Caco-2 (cell line): ENCODE results near the gene ORMDL3. TPM values are rescaled to one million over a fixed set of nuclear protein-coding genes. Genes with fewer than 3 reads are reported as not detected.

Experiments
- BruUV-seq: library from RNA; stranded (reverse); fragments of 400-500 nt; replicated peaks from 2 replicates; lab custom pipeline; 2021; lab: Mats Ljungman, UMichigan
- CTCF ChIA-PET: fragments of 300-600 bp; sonication (Branson Sonifier 250); formaldehyde crosslinking; loops from one replicate; lab custom pipeline; 2022; ENCODE audit warnings: antibody characterized with exemption; lab: Charles Lee
- POLR2A ChIA-PET: fragments of 300-600 bp; sonication (Branson Sonifier 250); formaldehyde crosslinking; loops from one replicate; lab custom pipeline; 2022; ENCODE audit warnings: antibody characterized with exemption; lab: Charles Lee
- DNase-seq, 2 experiments: peaks; one replicate each; pipeline versions ENCODE4 v3.0.0 to v3.0.0-alpha.2; 2020 to 2022
- H3K27me3 ChIP-seq: replicated peaks from 2 replicates; pipeline ENCODE4 v1.6.0; 2011; ENCODE audit warnings: low read length; ENCODE audit not compliant: control insufficient read depth, insufficient read depth
- H3K36me3 ChIP-seq: 2 replicates; pipeline ENCODE4 v1.5.1; 2011; ENCODE audit warnings: low read length; ENCODE audit not compliant: control insufficient read depth, insufficient read depth
- H3K4me1 ChIP-seq: fragments of 250-450 bp; sonication (Bioruptor Pico); 2 replicates; pipeline ENCODE4 v1.5.1; 2020; ENCODE audit warnings: mild to moderate bottlenecking
- H3K4me3 ChIP-seq: 2 replicates; pipeline ENCODE4 v1.5.1; 2011; ENCODE audit warnings: low read depth, mild to moderate bottlenecking, control low read depth, low read length
- H3K9me3 ChIP-seq: fragments of 250-450 bp; sonication (Bioruptor Pico); 2 replicates; pipeline ENCODE4 v1.5.1; 2020; ENCODE audit warnings: mild to moderate bottlenecking, moderate library complexity
- H3K27ac Mint-ChIP-seq: one replicate; pipeline ENCODE4 v1.8.0; 2022; ENCODE audit warnings: mixed read lengths; ENCODE audit not compliant: unreplicated experiment
- H3K27me3 Mint-ChIP-seq: one replicate; pipeline ENCODE4 v1.8.0; 2022; ENCODE audit warnings: mixed read lengths; ENCODE audit not compliant: insufficient read depth, unreplicated experiment
- H3K36me3 Mint-ChIP-seq: one replicate; pipeline ENCODE4 v1.8.0; 2022; ENCODE audit warnings: mild to moderate bottlenecking, mixed read lengths; ENCODE audit not compliant: insufficient read depth, unreplicated experiment
- H3K4me1 Mint-ChIP-seq: one replicate; pipeline ENCODE4 v1.8.0; 2022; ENCODE audit warnings: low read depth, mixed read lengths; ENCODE audit not compliant: unreplicated experiment
- H3K4me3 Mint-ChIP-seq: one replicate; pipeline ENCODE4 v1.8.0; 2022; ENCODE audit warnings: mild to moderate bottlenecking, moderate library complexity, mixed read lengths; ENCODE audit not compliant: unreplicated experiment
- H3K9me3 Mint-ChIP-seq: one replicate; pipeline ENCODE4 v1.8.0; 2022; ENCODE audit warnings: mixed read lengths; ENCODE audit not compliant: unreplicated experiment
- intact Hi-C: fragments of 100-400 bp; cut with micrococcal nuclease; formaldehyde crosslinking; loops from one replicate; pipeline ENCODE4 v1.10.0; 2022; ENCODE audit not compliant: unreplicated experiment
- total RNA-seq: library from RNA; stranded (reverse); gene quantifications from 2 replicates; pipeline ENCODE4 v1.2.3, GENCODE V29; 2022
- TF ChIP-seq, protein P1 (sequence below), 2 experiments: fragments of 200-600 bp in 1 of 2; IDR thresholded peaks; 1 replicate in 1 of 2; 2 replicates in 1 of 2; pipeline versions ENCODE4 v1.5.1 to v1.8.0; 2011 to 2022; ENCODE audit warnings: antibody characterized with exemption in 1 of 2, control low read depth in 1 of 2, inconsistent platforms in 1 of 2, low read depth in 1 of 2, low read length in 1 of 2, mild to moderate bottlenecking in 1 of 2, moderate library complexity in 1 of 2; ENCODE audit not compliant: insufficient read depth in 1 of 2, severe bottlenecking in 1 of 2, unreplicated experiment in 1 of 2

Gene ORMDL3
- total RNA-seq, 1 experiment from 2014 or later, result 75.2 TPM

DNA sequence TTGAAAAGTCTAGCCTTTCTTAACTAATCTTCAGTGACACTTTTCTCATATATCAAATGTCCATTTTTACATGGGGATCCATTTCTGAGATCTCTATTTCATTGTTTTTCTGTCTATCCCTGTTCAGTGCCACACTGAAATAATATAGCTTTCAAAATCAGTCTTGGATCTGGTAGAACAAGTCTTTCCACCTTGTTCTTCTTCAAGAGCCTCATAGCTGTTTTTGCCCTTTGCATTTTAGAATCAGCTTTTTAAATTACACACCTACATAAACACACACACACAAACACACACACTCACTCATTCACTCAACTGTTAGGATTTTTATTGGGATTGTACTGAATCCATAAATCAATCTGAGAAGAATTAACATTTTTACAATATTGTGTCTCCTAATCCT lies 28.2 kb downstream of the ORMDL3 start:
- TF ChIP-seq, protein P1, sequence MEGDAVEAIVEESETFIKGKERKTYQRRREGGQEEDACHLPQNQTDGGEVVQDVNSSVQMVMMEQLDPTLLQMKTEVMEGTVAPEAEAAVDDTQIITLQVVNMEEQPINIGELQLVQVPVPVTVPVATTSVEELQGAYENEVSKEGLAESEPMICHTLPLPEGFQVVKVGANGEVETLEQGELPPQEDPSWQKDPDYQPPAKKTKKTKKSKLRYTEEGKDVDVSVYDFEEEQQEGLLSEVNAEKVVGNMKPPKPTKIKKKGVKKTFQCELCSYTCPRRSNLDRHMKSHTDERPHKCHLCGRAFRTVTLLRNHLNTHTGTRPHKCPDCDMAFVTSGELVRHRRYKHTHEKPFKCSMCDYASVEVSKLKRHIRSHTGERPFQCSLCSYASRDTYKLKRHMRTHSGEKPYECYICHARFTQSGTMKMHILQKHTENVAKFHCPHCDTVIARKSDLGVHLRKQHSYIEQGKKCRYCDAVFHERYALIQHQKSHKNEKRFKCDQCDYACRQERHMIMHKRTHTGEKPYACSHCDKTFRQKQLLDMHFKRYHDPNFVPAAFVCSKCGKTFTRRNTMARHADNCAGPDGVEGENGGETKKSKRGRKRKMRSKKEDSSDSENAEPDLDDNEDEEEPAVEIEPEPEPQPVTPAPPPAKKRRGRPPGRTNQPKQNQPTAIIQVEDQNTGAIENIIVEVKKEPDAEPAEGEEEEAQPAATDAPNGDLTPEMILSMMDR (IDR thresholded peaks at IDR 0.05; ENCODE audit: insufficient read depth in 1 of 2, low read depth in 1 of 2, low read length in 1 of 2, severe bottlenecking in 1 of 2, unreplicated experiment in 1 of 2), result no peak
- Mint-ChIP-seq H3K27ac (no peak overlapping the region), H3K4me3 (no peak overlapping the region), H3K9me3 (no peaks in the 10 kb centered on the region), H3K36me3 (no peaks in the 10 kb centered on the region), H3K4me1 (peaks cover 1% of the 10 kb centered on the region), H3K27me3 (no peaks in the 10 kb centered on the region)
- intact Hi-C loops, result no loop called here
- Histone ChIP-seq H3K27me3 (no peaks in the 10 kb centered on the region), H3K4me3 (no peak overlapping the region), H3K36me3 (no peaks in the 10 kb centered on the region), H3K4me1 (no peaks in the 10 kb centered on the region), H3K9me3 (no peaks in the 10 kb centered on the region)
- DNase-seq, result no peak
- CTCF ChIA-PET, result no interaction called here
- POLR2A ChIA-PET, result no interaction called here
- no TSS peak for BruUV-seq

DNA sequence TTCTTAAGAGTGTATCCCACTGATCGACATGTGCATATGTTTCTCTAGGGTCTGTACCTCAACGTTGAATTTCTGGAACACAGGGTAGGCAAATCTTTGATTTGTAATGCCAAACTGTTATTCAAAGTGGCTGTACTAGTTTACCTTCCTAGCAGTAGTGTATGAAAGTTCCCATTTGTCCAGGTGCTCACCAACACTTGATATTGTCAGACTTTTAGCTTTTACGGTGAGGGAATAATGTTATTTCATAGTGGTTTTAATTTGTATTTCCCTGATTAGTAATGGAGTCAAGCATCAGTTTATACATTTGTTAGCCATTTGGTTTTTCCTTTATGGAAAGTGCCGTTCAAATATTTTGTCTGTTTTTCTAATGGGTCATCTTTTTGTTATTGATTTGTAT lies 29.3 kb downstream of the ORMDL3 start:
- H3K27me3 Mint-ChIP-seq, result no peaks in the 10 kb centered on the region
- Histone ChIP-seq H3K4me1 (no peaks in the 10 kb centered on the region), H3K9me3 (no peaks in the 10 kb centered on the region), H3K27me3 (no peaks in the 10 kb centered on the region), H3K36me3 (no peaks in the 10 kb centered on the region), H3K4me3 (no peak overlapping the region)
- BruUV-seq, result no TSS peak
- no peak overlapping the region for H3K4me3 Mint-ChIP-seq
- no peaks in the 10 kb centered on the region for H3K4me1 Mint-ChIP-seq
- H3K9me3 Mint-ChIP-seq, result no peaks in the 10 kb centered on the region
- no peaks in the 10 kb centered on the region for H3K36me3 Mint-ChIP-seq
- TF ChIP-seq, protein P1 (IDR thresholded peaks at IDR 0.05; ENCODE audit: insufficient read depth in 1 of 2, low read depth in 1 of 2, low read length in 1 of 2, severe bottlenecking in 1 of 2, unreplicated experiment in 1 of 2), result no peak
- no peak overlapping the region for H3K27ac Mint-ChIP-seq
- ChIA-PET POLR2A (no interaction called here), CTCF (no interaction called here)
- DNase-seq, result no peak
- intact Hi-C loops, result no loop called here

DNA sequence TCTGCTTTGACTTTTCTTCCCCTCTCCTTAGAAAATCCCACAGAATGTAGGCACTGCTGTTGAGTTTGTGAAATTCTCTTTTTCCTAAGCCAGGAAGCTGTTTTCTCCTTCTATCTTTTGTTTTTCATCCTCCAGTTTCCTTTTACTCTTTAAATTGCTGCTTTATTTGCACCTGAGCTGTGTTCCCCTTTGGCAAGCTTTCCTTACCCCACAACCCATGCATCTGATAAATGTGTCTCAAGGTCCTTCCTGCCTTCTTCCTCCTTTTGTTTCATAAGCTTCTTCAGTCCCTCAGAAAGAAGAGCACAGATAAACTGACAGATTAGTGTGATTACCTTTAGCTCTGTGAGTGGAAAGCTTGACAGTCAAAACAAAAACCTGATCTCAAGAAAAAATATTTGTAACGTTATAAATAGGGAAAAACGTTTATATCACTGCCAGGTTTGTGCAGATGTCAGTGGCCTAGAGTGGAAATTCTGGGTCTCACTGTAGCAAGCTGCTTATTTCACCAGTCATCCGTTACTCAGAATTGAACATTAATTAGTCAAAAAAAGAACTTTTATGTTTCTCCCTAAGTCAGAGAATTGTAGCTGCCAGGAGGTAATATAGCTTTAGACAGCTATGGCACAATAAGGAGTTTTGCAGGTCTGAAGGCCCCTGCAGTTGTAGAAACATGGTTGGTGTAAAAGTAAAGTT lies 32.6 kb downstream of the ORMDL3 start:
- no TSS peak for BruUV-seq
- no peaks in the 10 kb centered on the region for H3K27me3 Mint-ChIP-seq
- CTCF ChIA-PET, result interaction anchor here (0.9 kb wide), 1 partner anchor 10 kb away, joined by 3 read pairs; no protein-coding TSS in a partner anchor

More for the DNA sequence above, 32.6 kb downstream of the ORMDL3 start:
- no peak overlapping the region for H3K27ac Mint-ChIP-seq
- POLR2A ChIA-PET, result no interaction called here
- peaks cover 1% of the 10 kb centered on the region for H3K4me1 Mint-ChIP-seq
- no peaks in the 10 kb centered on the region for H3K36me3 Mint-ChIP-seq
- H3K4me3 Mint-ChIP-seq, result no peak overlapping the region
- Histone ChIP-seq H3K9me3 (no peaks in the 10 kb centered on the region), H3K36me3 (no peaks in the 10 kb centered on the region), H3K4me1 (peaks cover 3% of the 10 kb centered on the region), H3K27me3 (no peaks in the 10 kb centered on the region), H3K4me3 (no peak overlapping the region)
- H3K9me3 Mint-ChIP-seq, result no peaks in the 10 kb centered on the region
- intact Hi-C loops, result no loop called here
- DNase-seq, result no peak
- TF ChIP-seq, protein P1 (IDR thresholded peaks at IDR 0.05; ENCODE audit: insufficient read depth in 1 of 2, low read depth in 1 of 2, low read length in 1 of 2, severe bottlenecking in 1 of 2, unreplicated experiment in 1 of 2), result no peak
